Thyroid gland (tissue), 4 donors: ENCODE measurements around the gene TRIOBP.

Experiments used
- CTCF ChIP-seq, 6 experiments: fragments of 200-600 bp in 3 of 6; fragments of 450-650 bp in 3 of 6; sonication (generic) in 3 of 6; IDR thresholded peaks; one replicate each; pipeline ENCODE4 v1.5.1; 2016 to 2019; ENCODE audit warnings: antibody characterized with exemption in 6 of 6, mild to moderate bottlenecking in 2 of 6, inconsistent platforms in 1 of 6, moderate library complexity in 1 of 6
- POLR2A ChIP-seq, 2 donors: fragments of 450-650 bp; IDR thresholded peaks; one replicate each; pipeline ENCODE4 v1.6.1; 2017; ENCODE audit warnings: antibody characterized with exemption in 2 of 2, mild to moderate bottlenecking in 2 of 2, moderate library complexity in 1 of 2

- no peak for TF ChIP-seq CTCF (IDR thresholded peaks at IDR 0.05)
- TF ChIP-seq POLR2A (IDR thresholded peaks at IDR 0.05) = no peak
These were observed 60.8 kb downstream of the TRIOBP start for GRCh38 chr22:37757663-37758062.
